SJCRH30 (cell line): Measurements from ENCODE around the gene LY6G6F. TPM values are rescaled to one million over a fixed set of nuclear protein-coding genes. Genes with fewer than 3 reads are reported as not detected.

ENCODE experiments used
- DNase-seq, 2 experiments: peaks; one replicate each; pipeline ENCODE4 v3.0.0-alpha.2; 2015 to 2020
- H3K27ac ChIP-seq: fragments of 250-450 bp; sonication (Bioruptor Pico); 2 replicates; pipeline ENCODE4 v1.5.1; 2020; ENCODE audit warnings: mild to moderate bottlenecking, moderate library complexity
- H3K27me3 ChIP-seq: fragments of 250-450 bp; sonication (Bioruptor Pico); 2 replicates; pipeline ENCODE4 v1.5.1; 2020; ENCODE audit warnings: mild to moderate bottlenecking, moderate library complexity
- H3K36me3 ChIP-seq: fragments of 250-450 bp; sonication (Bioruptor Pico); 2 replicates; pipeline ENCODE4 v1.5.1; 2020; ENCODE audit warnings: mild to moderate bottlenecking, moderate library complexity
- H3K4me1 ChIP-seq: fragments of 250-450 bp; sonication (Bioruptor Pico); 2 replicates; pipeline ENCODE4 v1.5.1; 2020; ENCODE audit warnings: mild to moderate bottlenecking, moderate library complexity
- H3K4me3 ChIP-seq: fragments of 250-450 bp; sonication (Bioruptor Pico); 2 replicates; pipeline ENCODE4 v1.5.1; 2020; ENCODE audit warnings: mild to moderate bottlenecking, moderate library complexity
- H3K9me3 ChIP-seq: fragments of 250-450 bp; sonication (Bioruptor Pico); replicated peaks from 2 replicates; pipeline ENCODE4 v1.5.1; 2020; ENCODE audit warnings: mild to moderate bottlenecking, moderate library complexity
- total RNA-seq: library from RNA; depleted of rRNA; stranded (reverse); fragments of >200 nt; shearing (Covaris generic); gene quantifications from 2 replicates; pipeline ENCODE4 v1.2.3, GENCODE V29; 2014; rRNA removed

Gene LY6G6F
- total RNA-seq, 1 experiment from 2014 or later = not detected

- Histone ChIP-seq H3K4me3 (no peak overlapping the region), H3K9me3 (no peaks in the 10 kb centered on the region), H3K4me1 (peaks cover 17% of the 10 kb centered on the region), H3K36me3 (no peaks in the 10 kb centered on the region), H3K27me3 (no peaks in the 10 kb centered on the region), H3K27ac (no peak overlapping the region)
- no peak for DNase-seq
Observed at GRCh38 chr6:31741815-31742214, 35.1 kb downstream of the LY6G6F start.

- H3K4me1 ChIP-seq = peaks cover 9% of the 10 kb centered on the region
- H3K9me3 ChIP-seq = no peaks in the 10 kb centered on the region
- H3K27ac ChIP-seq = no peak overlapping the region
- H3K27me3 ChIP-seq = no peaks in the 10 kb centered on the region
- H3K4me3 ChIP-seq = no peak overlapping the region
- H3K36me3 ChIP-seq = no peaks in the 10 kb centered on the region
- no peak for DNase-seq
Observed at GRCh38 chr6:31742894-31743293, 36.2 kb downstream of the LY6G6F start.

- Histone ChIP-seq H3K4me1 (no peaks in the 10 kb centered on the region), H3K4me3 (no peak overlapping the region), H3K27me3 (no peaks in the 10 kb centered on the region), H3K36me3 (no peaks in the 10 kb centered on the region), H3K27ac (no peak overlapping the region), H3K9me3 (no peaks in the 10 kb centered on the region)
- no peak for DNase-seq
Observed at GRCh38 chr6:31744422-31744821, 37.8 kb downstream of the LY6G6F start.

- no peak overlapping the region for H3K27ac ChIP-seq
- no peaks in the 10 kb centered on the region for H3K4me1 ChIP-seq
- no peaks in the 10 kb centered on the region for H3K9me3 ChIP-seq
- H3K36me3 ChIP-seq = no peaks in the 10 kb centered on the region
- no peak overlapping the region for H3K4me3 ChIP-seq
- no peaks in the 10 kb centered on the region for H3K27me3 ChIP-seq
- no peak for DNase-seq
Observed at GRCh38 chr6:31749301-31750036, 42.8 kb downstream of the LY6G6F start.

- DNase-seq = no peak
- H3K4me3 ChIP-seq = no peak overlapping the region
- no peaks in the 10 kb centered on the region for H3K27me3 ChIP-seq
- no peaks in the 10 kb centered on the region for H3K4me1 ChIP-seq
- H3K27ac ChIP-seq = no peak overlapping the region
- no peaks in the 10 kb centered on the region for H3K9me3 ChIP-seq
- H3K36me3 ChIP-seq = no peaks in the 10 kb centered on the region
Observed at GRCh38 chr6:31750411-31751022, 43.9 kb downstream of the LY6G6F start.

GRCh38 chr6:31752739-31753319 is 46.2 kb downstream of the LY6G6F start:
- no peaks in the 10 kb centered on the region for H3K9me3 ChIP-seq
- H3K4me3 ChIP-seq = no peak overlapping the region
- H3K36me3 ChIP-seq = no peaks in the 10 kb centered on the region
- no peaks in the 10 kb centered on the region for H3K27me3 ChIP-seq
- no peak for DNase-seq
- no peak overlapping the region for H3K27ac ChIP-seq
- H3K4me1 ChIP-seq = no peaks in the 10 kb centered on the region

GRCh38 chr6:31758281-31758680 is 51.6 kb downstream of the LY6G6F start:
- no peaks in the 10 kb centered on the region for H3K36me3 ChIP-seq
- no peak overlapping the region for H3K27ac ChIP-seq
- DNase-seq = no peak
- no peak overlapping the region for H3K4me3 ChIP-seq
- no peaks in the 10 kb centered on the region for H3K9me3 ChIP-seq
- H3K27me3 ChIP-seq = no peaks in the 10 kb centered on the region
- H3K4me1 ChIP-seq = peaks cover 2% of the 10 kb centered on the region; the same call in 1 of the 2 replicates

Other genes starting within 250 kb of the LY6G6F start
- gene MICB, start 208.7 kb upstream of the LY6G6F start, total RNA-seq = not detected in 2 replicates
- not detected in 2 replicates for gene MCCD1, start 177.9 kb upstream of the LY6G6F start, total RNA-seq
- 673 and 762 TPM in 2 replicates for gene DDX39B, start 164.9 kb upstream of the LY6G6F start, total RNA-seq
- 0.91 and 1.4 TPM in 2 replicates for gene ATP6V1G2, start 160.3 kb upstream of the LY6G6F start, total RNA-seq
- 8.5 and 10.6 TPM in 2 replicates for gene NFKBIL1, start 159.3 kb upstream of the LY6G6F start, total RNA-seq
- gene LTA, start 134.6 kb upstream of the LY6G6F start, total RNA-seq = not detected in 2 replicates
- gene TNF, start 131.3 kb upstream of the LY6G6F start, total RNA-seq = not detected in 2 replicates
- gene LTB, start 124.4 kb upstream of the LY6G6F start, total RNA-seq = not detected in 2 replicates
- gene LST1, start 120.6 kb upstream of the LY6G6F start, total RNA-seq = not detected in 2 replicates
- gene NCR3, start 113.9 kb upstream of the LY6G6F start, total RNA-seq = not detected in 2 replicates
- gene AIF1, start 91.6 kb upstream of the LY6G6F start, total RNA-seq = not detected in 2 replicates
- 98.7 and 109 TPM in 2 replicates for gene PRRC2A, start 86.2 kb upstream of the LY6G6F start, total RNA-seq
- 165 and 188 TPM in 2 replicates for gene BAG6, start 54.2 kb upstream of the LY6G6F start, total RNA-seq
- gene APOM, start 51.0 kb upstream of the LY6G6F start, total RNA-seq = 1.8 and 2.0 TPM in 2 replicates
- gene C6orf47, start 46.1 kb upstream of the LY6G6F start, total RNA-seq = 17.6 and 19.0 TPM in 2 replicates
- gene GPANK1, start 41.9 kb upstream of the LY6G6F start, total RNA-seq = 19.5 and 23.6 TPM in 2 replicates
- 197 and 208 TPM in 2 replicates for gene CSNK2B, start 40.8 kb upstream of the LY6G6F start, total RNA-seq
- 3.2 and 7.0 TPM in 2 replicates for gene LY6G5B, start 36.9 kb upstream of the LY6G6F start, total RNA-seq
- gene LY6G5C, start 25.8 kb upstream of the LY6G6F start, total RNA-seq = 0.25 and 1.6 TPM in 2 replicates
- gene ABHD16A, start 3.5 kb upstream of the LY6G6F start, total RNA-seq = 18.8 and 22.4 TPM in 2 replicates
- gene LY6G6D, start 8.5 kb downstream of the LY6G6F start, total RNA-seq = not detected in 2 replicates
- not detected in 2 replicates for gene LY6G6C, start 14.9 kb downstream of the LY6G6F start, total RNA-seq
- 0.47 TPM in 1 of 2 replicates, not detected in the other for gene MPIG6B, start 16.5 kb downstream of the LY6G6F start, total RNA-seq
- gene DDAH2, start 22.4 kb downstream of the LY6G6F start, total RNA-seq = 39.1 and 42.7 TPM in 2 replicates
- gene CLIC1, start 29.7 kb downstream of the LY6G6F start, total RNA-seq = 210 and 234 TPM in 2 replicates
- gene MSH5, start 33.1 kb downstream of the LY6G6F start, total RNA-seq = 12.9 and 13.4 TPM in 2 replicates
- gene SAPCD1, start 55.8 kb downstream of the LY6G6F start, total RNA-seq = 0.89 and 1.4 TPM in 2 replicates
- gene VWA7, start 70.5 kb downstream of the LY6G6F start, total RNA-seq = 0.28 and 0.34 TPM in 2 replicates
- 42.5 and 45.8 TPM in 2 replicates for gene VARS1, start 88.9 kb downstream of the LY6G6F start, total RNA-seq
- gene LSM2, start 100.1 kb downstream of the LY6G6F start, total RNA-seq = 90.1 and 106 TPM in 2 replicates
- 0.10 and 0.14 TPM in 2 replicates for gene HSPA1L, start 108.4 kb downstream of the LY6G6F start, total RNA-seq
- gene HSPA1A, start 108.7 kb downstream of the LY6G6F start, total RNA-seq = 0.56 TPM in 1 of 2 replicates, not detected in the other
- gene HSPA1B, start 120.9 kb downstream of the LY6G6F start, total RNA-seq = 106 and 118 TPM in 2 replicates
- gene NEU1, start 156.0 kb downstream of the LY6G6F start, total RNA-seq = 21.2 and 23.3 TPM in 2 replicates
- gene SLC44A4, start 172.1 kb downstream of the LY6G6F start, total RNA-seq = 0.12 TPM in 1 of 2 replicates, not detected in the other
- gene EHMT2, start 190.8 kb downstream of the LY6G6F start, total RNA-seq = 42.1 and 48.4 TPM in 2 replicates
- gene ZBTB12, start 195.2 kb downstream of the LY6G6F start, total RNA-seq = 4.8 and 5.4 TPM in 2 replicates
- gene C2, start 220.9 kb downstream of the LY6G6F start, total RNA-seq = 1.2 and 1.5 TPM in 2 replicates
- not detected in 2 replicates for gene CFB, start 239.2 kb downstream of the LY6G6F start, total RNA-seq